ENCODE results near the gene ARPC1A.
"Not testable (repeated sequence)": the region's sequence is repeated elsewhere in the genome, so short reads cannot be mapped to it uniquely, and the experiment has no call there.

Gene ARPC1A

GRCh38 chr7:99368750-99369389 lies 43.2 kb downstream of the ARPC1A start:
- no peak for DNase-seq (ENCODE audit: low read depth in 3 of 3, low spot score in 1 of 3)

- DNase-seq (ENCODE audit: low read depth in 3 of 3, low spot score in 1 of 3), result no peak
These were observed 44.2 kb downstream of the ARPC1A start for GRCh38 chr7:99369767-99370391.

GRCh38 chr7:99371376-99371920 lies 45.8 kb downstream of the ARPC1A start:
- no peak for DNase-seq (ENCODE audit: low read depth in 3 of 3, low spot score in 1 of 3)

- DNase-seq (ENCODE audit: low read depth in 3 of 3, low spot score in 1 of 3), result no peak
These were observed 46.8 kb downstream of the ARPC1A start for GRCh38 chr7:99372275-99373090.

- no peak for DNase-seq (ENCODE audit: low read depth in 3 of 3, low spot score in 1 of 3)
These were observed 47.7 kb downstream of the ARPC1A start for GRCh38 chr7:99373091-99374066.

- DNase-seq (ENCODE audit: low read depth in 3 of 3, low spot score in 1 of 3), result peak; percentile 67 to 82 (median 71)
These were observed 48.7 kb downstream of the ARPC1A start, which contains the start of gene ARPC1B for GRCh38 chr7:99374111-99375064. Gene ARPC1B, plus strand, starts transcription at chr7:99374730. Its CDS starts 10,985 bp downstream, at chr7:99385715.

- DNase-seq (ENCODE audit: low read depth in 3 of 3, low spot score in 1 of 3), result peak; percentile 24 to 49 (median 33)
These were observed 49.5 kb downstream of the ARPC1A start for GRCh38 chr7:99375070-99375807.

- peak in 1 of 3 donors; percentile 27 for DNase-seq (ENCODE audit: low read depth in 3 of 3, low spot score in 1 of 3)
These were observed 53.4 kb downstream of the ARPC1A start for GRCh38 chr7:99379043-99379577.

GRCh38 chr7:99379693-99380031 lies 54.0 kb downstream of the ARPC1A start:
- not testable (repeated sequence) for DNase-seq (ENCODE audit: low read depth in 3 of 3, low spot score in 1 of 3)

- DNase-seq (ENCODE audit: low read depth in 3 of 3, low spot score in 1 of 3), result no peak
These were observed 54.5 kb downstream of the ARPC1A start for GRCh38 chr7:99380032-99380822.

GRCh38 chr7:99380823-99381663 lies 55.3 kb downstream of the ARPC1A start:
- DNase-seq (ENCODE audit: low read depth in 3 of 3, low spot score in 1 of 3), result peak; percentile 69 to 85 (median 84)

- DNase-seq (ENCODE audit: low read depth in 3 of 3, low spot score in 1 of 3), result no peak
These were observed 56.0 kb downstream of the ARPC1A start for GRCh38 chr7:99381664-99382075.

- no peak for DNase-seq (ENCODE audit: low read depth in 3 of 3, low spot score in 1 of 3)
These were observed 57.5 kb downstream of the ARPC1A start for GRCh38 chr7:99383203-99383602.

GRCh38 chr7:99383791-99384370 lies 58.2 kb downstream of the ARPC1A start:
- no peak for DNase-seq (ENCODE audit: low read depth in 3 of 3, low spot score in 1 of 3)

GRCh38 chr7:99384523-99384922 lies 58.8 kb downstream of the ARPC1A start:
- no peak for DNase-seq (ENCODE audit: low read depth in 3 of 3, low spot score in 1 of 3)

- no peak for DNase-seq (ENCODE audit: low read depth in 3 of 3, low spot score in 1 of 3)
These were observed 59.9 kb downstream of the ARPC1A start for GRCh38 chr7:99385564-99385963.
